ELF-1 (cell line): ENCODE data around the gene TMEM50A.
A peak's percentile ranks its signal among the peaks of the same experiment; 100 is the strongest.
"Not testable (repeated sequence)": the region's sequence is repeated elsewhere in the genome, so short reads cannot be mapped to it uniquely, and the experiment has no call there.

Experiments used
- DNase-seq: peaks from one replicate; pipeline ENCODE4 v3.0.0-alpha.2; 2016; ENCODE audit warnings: low read depth, low spot score

Gene TMEM50A

DNA sequence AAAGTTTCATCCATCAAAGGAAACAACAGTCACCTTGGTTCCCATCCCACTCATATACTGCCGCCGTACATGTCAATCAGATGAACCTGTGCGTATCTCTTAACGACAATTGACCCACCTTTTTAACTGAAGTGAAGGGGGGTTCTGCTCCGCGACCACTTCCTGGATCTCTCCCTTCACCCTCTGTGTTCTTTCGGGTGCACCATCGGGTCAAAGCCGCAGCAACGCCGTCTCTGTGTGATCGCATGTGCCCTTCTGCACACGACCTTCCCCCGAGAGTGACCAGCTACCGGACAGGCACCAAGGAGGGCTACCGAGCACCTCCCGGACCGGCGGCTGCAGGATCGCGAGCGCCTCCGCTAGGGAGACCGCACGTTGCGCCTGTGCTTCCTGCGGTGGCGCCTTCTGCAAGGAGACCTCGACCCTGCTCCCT lies 1.2 kb upstream of the TMEM50A start:
- peak; percentile 36 for DNase-seq

DNA sequence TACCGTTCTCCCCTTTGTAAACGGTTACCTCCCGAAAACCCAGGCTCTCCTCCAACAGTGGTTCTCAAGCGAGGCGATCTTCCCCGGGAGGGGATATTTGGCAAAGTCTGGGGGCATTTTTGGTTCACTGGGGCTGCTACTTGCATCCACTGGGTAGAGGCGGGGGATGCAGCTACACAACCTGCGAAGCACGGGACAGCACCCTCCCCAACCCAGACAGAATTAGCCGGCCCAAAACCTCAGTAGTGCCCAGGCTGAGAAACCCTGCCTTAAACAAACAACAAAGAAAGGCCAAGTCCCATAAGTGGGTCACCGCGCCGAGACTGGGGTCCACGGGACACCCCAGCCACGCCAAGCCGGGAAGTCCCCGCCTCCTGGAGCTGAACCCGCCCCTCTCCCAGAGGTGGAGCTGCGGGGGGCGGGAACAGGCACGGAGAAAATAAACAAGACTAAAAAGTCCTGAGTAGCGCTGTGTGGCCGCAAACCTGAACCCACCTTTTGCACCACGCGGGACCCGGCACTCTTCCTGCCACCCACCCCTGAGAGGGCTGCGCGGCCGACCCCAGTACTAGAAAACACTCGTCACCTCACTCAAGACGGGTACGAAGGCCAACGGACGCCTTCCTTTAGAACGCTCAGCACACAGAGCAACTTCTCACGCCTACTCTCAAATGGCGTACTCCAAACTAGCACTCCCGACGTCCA lies 499 bp upstream of the TMEM50A start:
- peak; percentile 44 for DNase-seq

DNA sequence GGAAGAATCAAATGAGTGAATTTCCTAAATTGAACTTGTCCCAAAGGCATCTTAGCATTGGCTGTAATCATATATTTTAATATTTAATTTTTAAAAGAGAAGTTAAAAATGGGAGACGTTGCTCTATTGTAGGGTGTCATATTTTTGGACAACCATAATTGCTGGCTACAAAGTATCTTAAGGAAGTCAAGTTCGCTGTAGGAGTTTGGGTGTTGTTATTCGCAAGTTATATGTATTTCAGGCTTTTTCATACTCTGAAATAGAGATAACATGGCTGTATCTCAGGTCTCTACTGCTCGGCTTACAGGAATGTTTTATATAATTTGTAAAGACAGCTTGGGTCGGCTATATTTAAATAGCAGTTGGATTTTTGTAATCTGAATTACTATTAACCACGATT lies 852 bp downstream of the TMEM50A start:
- no peak for DNase-seq

DNA sequence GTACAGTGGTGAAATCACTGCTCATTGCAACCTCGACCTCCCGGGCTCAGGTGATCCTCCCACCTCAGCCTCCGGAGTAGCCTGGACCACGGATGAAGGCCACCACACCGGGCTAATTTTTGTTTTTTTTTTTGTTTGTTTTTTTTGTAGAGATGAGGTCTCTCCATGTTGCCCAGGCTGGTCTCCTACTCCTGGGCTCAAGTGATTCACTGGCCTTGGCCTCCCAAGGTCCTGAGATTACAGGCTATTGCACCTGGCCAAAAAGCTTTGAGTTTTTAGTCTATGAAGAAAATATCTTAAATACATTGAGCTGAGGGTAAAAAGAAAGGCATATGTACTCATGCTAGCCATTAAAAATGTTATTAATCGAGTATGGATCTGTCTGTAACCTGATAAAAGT lies 3.6 kb downstream of the TMEM50A start:
- DNase-seq, result no peak

- no peak for DNase-seq
These were observed 4.7 kb downstream of the TMEM50A start for GRCh38 chr1:25342846-25343245.

GRCh38 chr1:25343872-25344271 lies 5.7 kb downstream of the TMEM50A start:
- DNase-seq, result no peak

DNA sequence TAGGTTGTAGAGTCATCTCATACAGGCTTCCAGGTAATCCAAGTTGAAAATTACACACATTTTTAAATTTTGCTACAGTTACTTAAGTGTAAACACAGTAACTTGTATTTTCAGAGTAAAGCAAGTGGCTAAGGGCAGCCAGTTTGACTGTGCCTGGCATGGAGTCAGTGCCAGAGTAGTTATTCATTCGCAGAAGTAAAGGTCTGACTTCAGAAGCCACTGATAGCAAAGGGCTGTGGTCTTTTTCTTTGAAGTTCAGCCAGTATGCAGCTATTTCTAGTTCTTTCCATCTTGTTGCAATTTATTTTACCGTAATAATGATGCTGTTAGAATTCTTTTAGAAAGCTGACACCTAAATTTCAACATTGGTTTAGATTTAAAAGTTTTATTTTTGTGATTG lies 9.4 kb downstream of the TMEM50A start:
- no peak for DNase-seq

DNA sequence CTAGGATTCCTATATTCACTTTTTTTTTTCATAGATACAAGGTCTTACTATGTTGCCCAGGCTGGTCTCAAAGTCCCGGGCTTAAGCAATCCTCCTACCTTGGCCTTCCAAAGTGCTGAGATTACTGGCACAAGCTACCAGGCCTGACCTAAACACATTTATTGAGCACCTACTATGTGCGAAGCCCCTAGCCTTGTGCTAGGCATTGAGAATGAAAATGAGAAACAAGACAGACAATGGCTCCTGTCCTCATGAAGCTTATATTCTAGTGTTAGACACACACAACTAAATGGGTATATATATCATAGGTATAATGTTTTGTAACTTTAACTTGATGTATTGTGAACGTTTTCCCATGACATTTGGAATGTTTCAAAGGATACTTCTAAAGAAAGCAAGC lies 11.5 kb downstream of the TMEM50A start:
- DNase-seq, result no peak

GRCh38 chr1:25355841-25356395 lies 17.8 kb downstream of the TMEM50A start:
- DNase-seq, result no peak

GRCh38 chr1:25356441-25356840 lies 18.3 kb downstream of the TMEM50A start:
- no peak for DNase-seq

DNA sequence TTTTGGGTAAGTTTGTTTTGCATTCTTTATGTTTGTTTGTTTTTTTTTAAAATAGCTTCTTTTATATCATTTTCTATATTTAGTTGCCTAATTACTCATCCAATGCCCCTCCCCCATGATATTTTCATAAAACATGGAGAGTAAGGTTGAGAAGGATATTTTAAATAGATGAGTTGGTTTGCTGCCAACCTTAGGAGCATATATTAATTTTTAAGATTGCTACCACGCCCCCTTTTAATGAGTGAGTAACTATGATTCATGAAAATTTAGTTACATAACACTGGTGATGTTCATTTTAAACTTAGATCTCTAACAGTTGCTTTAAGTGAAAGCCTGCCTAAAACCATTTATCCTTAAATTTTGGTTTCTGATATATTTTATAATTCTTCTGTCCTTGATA lies 18.7 kb downstream of the TMEM50A start:
- DNase-seq, result no peak

DNA sequence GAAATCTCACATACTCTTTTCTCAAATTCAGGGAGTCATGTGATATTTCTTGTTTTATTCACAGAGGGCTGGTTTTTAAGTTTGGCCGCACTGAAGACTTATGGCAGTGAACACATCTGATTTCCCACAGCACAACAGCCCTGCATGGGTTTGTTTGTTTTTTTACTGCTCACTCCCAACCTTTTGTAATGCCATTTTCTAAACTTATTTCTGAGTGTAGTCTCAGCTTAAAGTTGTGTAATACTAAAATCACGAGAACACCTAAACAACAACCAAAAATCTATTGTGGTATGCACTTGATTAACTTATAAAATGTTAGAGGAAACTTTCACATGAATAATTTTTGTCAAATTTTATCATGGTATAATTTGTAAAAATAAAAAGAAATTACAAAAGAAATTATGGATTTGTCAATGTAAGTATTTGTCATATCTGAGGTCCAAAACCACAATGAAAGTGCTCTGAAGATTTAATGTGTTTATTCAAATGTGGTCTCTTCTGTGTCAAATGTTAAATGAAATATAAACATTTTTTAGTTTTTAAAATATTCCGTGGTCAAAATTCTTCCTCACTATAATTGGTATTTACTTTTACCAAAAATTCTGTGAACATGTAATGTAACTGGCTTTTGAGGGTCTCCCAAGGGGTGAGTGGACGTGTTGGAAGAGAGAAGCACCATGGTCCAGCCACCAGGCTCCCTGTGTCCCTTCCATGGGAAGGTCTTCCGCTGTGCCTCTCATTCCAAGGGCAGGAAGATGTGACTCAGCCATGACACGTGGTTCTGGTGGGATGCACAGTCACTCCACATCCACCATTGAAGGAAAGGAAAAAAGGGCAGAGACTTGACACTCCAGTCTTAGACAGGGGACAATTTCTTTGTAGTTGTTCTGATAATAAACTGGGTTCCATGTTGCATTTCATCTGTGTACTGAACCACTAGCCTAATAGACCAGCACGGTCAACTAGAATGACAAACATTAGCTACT lies 22.8 kb downstream of the TMEM50A start:
- DNase-seq, result no peak

DNA sequence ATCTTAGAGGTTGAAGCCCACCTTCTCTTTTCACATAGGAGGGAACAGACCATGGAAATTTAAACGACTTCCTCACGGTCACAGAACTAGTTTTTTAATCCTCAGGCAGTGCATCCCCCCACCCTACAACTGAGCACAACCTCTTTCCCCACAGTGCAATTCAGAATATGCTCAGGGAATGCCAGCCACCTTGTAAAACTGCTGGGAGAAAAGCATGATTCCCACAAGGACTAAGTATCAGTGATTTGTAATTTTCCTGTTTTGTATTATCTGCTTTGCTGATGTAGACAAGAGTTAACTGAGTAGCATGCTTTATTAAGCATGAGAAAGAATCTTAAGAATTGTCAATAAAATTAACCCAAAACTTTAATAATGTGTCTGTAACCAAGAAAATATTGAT lies 23.8 kb downstream of the TMEM50A start:
- DNase-seq, result no peak

- not testable (repeated sequence) for DNase-seq
These were observed 24.8 kb downstream of the TMEM50A start for GRCh38 chr1:25362634-25363559.

DNA sequence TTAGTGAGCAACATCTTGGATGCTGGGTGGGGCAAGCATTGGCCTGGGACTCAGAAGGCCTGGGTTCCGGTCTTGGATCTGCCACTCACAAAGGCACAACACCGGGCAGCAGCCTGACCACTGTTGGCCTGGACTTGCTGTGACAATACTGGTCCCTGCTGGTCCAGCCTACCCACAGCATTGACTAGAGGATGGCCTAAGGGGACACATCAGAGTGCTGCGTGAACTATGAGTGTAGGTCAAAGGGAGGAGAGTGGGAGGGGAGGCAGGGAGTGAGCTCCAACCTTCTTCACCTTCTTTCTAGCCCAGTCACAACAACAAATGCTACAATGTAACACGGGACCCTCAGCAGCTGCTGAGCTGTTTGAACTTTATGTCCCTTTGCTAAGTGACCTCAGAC lies 31.1 kb downstream of the TMEM50A start:
- peak; percentile 48 for DNase-seq

DNA sequence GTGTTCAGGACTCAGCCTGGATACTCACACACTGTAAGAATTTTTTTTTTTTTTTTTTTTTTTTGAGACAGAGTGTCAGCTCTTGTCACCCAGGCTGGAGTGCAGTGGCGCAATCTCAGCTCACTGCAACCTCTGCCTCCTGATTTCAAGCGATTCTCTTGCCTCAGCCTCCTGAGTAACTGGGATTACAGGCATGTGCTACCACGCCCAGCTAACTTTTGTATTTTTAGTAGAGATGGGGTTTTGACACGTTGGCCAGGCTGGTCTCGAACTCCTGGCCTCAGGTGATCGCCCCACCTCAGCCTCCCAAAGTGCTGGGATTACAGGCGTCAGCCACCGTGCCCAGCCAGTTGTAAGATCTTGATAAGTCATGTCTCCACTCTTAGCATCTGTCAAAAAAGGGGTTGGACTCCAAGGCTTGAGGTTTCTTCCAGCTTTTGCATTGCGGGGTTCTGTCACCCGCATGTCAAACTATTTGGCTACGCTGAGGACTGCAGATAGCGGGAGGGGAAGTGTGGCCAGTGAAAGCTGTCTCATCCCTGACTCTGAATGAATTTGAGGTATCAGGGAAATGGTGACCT lies 31.6 kb downstream of the TMEM50A start:
- not testable (repeated sequence) for DNase-seq

DNA sequence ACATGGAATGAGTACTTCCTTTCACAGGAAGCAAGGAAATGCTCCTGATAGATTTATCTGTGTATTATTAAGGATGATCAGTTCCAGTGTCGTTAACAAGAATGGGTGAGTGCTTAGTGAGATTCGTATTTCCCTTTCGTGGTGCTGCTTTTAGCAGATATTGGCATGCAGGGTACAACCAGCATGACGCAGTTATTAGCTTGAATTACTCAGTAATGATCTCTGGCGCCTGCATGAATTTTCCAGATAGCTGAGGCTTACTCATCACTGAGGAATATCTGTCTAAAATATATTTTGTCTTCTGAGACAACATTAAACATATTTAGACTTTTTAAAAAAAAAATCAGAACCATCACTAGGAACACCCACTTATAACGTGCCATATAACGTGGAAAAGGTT lies 33.6 kb downstream of the TMEM50A start:
- not testable (repeated sequence) for DNase-seq

DNA sequence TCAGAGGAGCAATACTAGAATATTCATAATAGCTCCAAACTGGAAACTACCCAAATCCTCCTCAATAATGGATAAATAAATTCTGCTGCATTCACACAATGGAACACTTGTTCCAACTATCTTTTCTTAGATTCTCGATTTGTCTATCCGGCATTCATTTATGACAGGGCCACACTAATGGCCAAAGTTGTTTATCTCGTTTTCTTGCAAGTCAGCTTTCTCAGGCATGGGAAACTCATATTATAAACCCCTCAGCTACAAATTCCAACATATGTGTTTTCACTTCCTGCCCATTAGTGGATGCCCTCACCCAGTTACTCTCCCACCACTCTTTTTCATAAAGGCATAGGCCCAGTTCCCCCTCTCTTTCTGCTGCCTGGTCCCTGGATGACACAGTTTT lies 40.2 kb downstream of the TMEM50A start:
- not testable (repeated sequence) for DNase-seq

DNA sequence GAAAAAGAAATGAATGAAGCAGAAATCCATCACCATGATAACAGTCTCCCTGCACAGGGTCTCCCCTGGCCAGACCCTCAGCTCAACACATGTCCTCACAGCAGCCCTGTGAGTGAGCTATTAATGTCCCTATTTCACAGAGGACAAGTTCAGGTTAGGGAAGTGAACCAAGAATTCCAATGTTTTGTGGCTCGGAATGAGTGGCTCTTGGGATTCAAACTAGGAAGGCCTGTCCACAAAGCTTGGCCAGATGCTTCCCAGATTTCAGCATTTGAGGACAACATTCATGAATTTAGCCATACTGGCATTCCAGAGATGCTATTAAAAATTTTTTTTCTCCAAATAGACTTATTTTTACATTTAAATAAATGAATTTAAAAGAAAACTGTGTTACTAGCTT lies 44.4 kb downstream of the TMEM50A start:
- not testable (repeated sequence) for DNase-seq

DNA sequence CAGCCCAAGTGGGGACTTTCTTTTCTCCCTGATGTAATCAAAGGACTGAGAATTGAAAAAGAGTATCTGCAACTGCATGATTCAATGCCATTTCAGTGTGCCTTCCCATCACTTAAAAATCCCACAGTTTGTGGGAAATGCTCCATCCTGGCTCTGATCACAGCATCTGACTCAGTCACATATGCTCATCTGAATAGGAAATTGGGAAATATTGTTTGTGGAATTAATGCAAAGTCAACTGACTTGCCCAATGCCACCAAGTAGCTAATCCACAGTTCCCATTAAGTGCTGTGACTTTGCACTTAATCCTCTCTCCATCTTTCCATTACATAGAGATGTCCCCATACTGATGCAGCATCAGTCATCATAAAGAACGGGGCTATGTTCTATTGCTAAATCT lies 45.0 kb downstream of the TMEM50A start:
- not testable (repeated sequence) for DNase-seq

- not testable (repeated sequence) for DNase-seq
These were observed 45.7 kb downstream of the TMEM50A start for GRCh38 chr1:25383875-25384274.
